Measurements from ENCODE around the gene STRBP. TPM values are rescaled to one million over a fixed set of nuclear protein-coding genes. Genes with fewer than 3 reads are reported as not detected.
"Not testable (repeated sequence)": the region's sequence is repeated elsewhere in the genome, so short reads cannot be mapped to it uniquely, and the experiment has no call there.

STRBP gene
- polyA plus RNA-seq (2013, experiment 1 of 2; ENCODE audit: insufficient read length), result 6.3 TPM
- 6.8 TPM for polyA plus RNA-seq (2013, experiment 2 of 2; ENCODE audit: insufficient read length)

GRCh38 chr9:123268465-123269259 lies at the start of gene STRBP:
STRBP (minus strand) TSS chr9:123268586; CDS start chr9:123184134, 84,452 bp downstream.
- peak; percentile 81 for DNase-seq

DNA sequence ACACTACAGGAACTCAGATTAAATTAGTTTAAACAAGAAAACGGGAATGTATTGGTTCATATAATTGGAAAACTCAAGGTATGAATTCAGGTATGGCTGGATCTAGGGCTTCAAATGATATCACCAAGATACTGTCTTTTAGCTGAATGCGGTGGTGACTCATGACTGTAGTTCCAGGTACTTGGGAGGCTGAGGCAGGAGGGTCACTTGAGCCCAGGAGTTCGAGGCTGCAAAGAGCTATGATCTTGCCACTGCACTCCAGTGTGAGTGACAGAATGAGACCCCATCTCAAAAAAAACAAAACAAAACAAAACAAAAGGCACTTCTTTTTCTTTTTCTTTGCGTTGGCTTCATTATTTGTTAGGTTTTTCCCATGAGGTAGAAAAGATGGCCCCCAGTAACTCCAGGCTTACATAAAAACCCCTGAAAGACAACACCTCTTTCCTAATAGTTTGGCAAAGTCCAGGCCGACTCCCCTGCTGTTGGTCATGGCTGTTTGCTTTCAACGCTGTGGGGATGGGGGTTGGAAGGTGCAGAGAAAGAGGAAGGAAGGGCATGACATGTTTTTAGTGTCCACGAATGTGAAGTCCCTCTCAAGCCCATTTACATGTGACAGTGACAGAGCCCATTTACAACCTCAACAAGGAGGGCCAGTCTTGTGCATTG lies 47.8 kb upstream of the STRBP start:
- DNase-seq, result no peak

- DNase-seq, result no peak
Measured at GRCh38 chr9:123315635-123316034, 47.2 kb upstream of the STRBP start.

GRCh38 chr9:123314617-123315016 lies 46.2 kb upstream of the STRBP start:
- DNase-seq, result no peak

- DNase-seq, result no peak
Measured at GRCh38 chr9:123312306-123312877, 44.0 kb upstream of the STRBP start.

DNA sequence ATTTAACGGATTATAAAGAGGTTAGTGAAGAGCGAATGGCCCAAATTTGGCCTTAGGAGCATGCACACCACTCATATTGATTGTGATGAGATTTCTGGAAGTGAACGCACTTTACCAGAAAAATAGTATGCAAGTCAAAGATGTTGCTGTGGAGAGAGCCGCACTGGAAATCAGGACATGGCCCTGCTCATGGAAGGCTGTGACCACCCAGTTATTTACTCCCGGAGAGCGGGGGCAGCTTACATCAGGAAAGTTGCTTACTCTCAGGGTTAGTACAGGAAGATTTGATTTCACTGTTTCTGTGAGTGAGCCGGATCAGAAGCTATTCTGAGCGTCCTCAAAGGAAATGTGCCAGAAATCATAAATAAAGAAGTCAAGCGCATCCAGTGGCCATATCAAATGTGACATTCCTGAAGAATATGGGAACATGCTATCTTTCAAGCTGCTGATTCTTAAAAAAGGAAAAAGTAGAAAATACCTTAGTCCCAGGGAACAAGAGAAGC lies 42.9 kb upstream of the STRBP start:
- DNase-seq, result no peak

- no peak for DNase-seq
Measured at GRCh38 chr9:123310551-123311249, 42.3 kb upstream of the STRBP start.

GRCh38 chr9:123309611-123310010 lies 41.2 kb upstream of the STRBP start:
- DNase-seq, result no peak

DNA sequence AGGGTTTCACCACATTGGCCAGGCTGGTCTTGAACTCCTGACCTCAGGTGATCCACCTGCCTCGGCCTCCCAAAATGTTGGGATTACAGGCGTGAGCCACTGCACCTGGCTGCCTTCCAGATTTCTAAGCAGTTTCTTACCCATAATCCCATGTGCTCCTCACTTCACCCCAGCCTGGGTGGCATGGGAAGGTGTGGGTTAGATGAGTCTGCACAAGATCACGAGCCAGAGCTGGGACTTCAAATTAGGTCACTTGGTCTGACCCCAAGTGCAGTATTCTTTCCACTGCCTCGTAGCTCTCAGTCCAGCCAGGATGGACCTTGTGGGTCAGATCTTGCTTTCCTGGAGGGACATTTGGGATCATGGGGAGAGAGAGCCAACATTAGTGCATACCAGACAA lies 37.5 kb upstream of the STRBP start:
- no peak for DNase-seq

DNA sequence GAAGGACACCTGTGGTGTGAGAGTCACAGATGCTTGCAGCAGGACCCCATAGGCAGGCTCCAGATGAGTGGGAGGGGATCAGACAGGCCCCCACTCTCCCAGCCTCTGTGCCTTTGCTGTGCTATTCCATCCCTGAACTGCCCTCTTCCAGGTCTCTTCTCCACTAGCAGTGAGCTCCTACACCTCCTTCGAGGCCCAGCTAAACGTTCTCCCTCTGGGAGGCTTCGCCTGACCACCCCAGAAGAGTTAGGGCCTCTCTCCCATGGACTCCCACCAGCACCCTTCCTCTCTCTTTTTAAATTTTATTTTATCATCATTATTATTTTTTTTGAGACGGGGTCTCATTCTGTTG lies 35.9 kb upstream of the STRBP start:
- no peak for DNase-seq

- no peak for DNase-seq
Measured at GRCh38 chr9:123302348-123303214, 34.2 kb upstream of the STRBP start.

GRCh38 chr9:123301936-123302335 lies 33.5 kb upstream of the STRBP start:
- DNase-seq, result not testable (repeated sequence)

DNA sequence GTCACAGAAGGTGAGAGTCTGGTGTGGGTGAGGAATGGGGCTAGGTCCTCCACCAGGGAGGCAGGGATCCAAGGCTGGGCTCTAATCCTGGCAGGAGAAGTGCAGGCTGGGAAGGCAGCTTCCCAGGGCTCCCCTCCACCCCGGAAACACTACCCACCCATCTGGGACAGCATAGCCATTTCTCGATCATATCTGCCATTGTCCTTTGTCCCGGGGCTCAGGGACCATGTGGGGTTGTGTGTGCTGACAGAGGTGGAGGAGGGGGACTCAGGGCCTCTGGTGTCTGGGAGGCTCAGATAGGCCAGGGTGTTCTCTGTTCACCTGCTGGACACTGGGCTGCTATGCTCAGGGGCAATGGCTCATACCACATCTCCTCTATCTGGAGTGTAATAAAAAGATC lies 32.2 kb upstream of the STRBP start:
- no peak for DNase-seq

- DNase-seq, result no peak
Measured at GRCh38 chr9:123299558-123300126, 31.3 kb upstream of the STRBP start.

GRCh38 chr9:123296174-123296573 lies 27.8 kb upstream of the STRBP start:
- DNase-seq, result no peak

DNA sequence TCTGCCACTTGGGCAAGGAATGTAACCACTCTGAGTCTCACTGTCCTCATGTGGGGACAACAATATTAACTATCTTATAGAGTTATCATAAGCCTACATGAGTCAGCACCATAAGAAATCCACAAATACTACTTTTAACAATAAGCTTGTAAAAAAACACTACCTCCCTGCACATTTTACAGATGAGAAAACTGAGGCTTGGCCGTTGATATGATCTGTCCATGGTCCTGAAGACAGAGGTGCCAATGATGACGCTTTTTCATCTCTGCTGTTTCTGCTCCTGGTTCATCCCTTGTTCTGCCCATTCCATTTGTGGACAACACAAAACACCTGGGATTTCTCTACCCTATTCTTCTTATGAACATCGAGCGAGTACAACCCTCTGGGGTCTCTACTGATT lies 23.4 kb upstream of the STRBP start:
- no peak for DNase-seq

DNA sequence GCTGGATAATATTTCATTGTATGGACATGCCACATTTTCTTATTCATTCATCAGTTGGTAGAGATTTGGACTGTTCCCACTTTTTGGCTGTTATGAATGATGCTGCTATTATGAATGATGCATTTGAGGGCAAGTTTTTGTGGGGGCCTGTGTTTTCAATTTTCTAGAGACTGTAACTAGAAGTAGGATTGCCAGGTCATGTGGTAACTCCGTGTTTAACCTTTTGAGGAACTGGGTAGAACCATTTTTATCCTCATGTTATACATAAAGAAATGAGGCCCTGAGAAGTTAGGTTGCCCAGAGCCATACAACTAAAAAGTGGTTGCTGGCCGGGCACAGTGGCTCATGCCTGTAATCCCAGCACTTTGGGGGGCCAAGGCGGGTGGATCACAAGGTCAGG lies 22.4 kb upstream of the STRBP start:
- no peak for DNase-seq

DNA sequence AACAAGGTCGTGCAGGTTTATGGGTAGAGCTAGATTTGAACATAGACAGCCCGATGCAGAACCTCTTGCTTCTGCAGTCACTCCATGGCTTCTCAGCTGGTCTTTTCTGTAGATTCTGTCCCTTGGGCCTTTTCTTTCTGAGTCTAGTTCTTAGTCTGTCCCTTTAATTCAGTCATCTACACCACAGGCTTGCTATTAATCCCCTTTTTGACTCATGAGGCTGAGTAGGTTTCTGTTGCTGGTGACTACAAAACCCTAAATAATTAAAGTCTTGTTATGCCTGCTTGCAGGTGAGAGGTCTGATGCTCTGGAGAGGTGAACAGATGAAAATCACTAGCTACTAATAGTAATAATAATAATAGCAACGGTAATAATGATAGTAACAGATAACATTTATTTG lies 19.3 kb upstream of the STRBP start:
- DNase-seq, result no peak

- DNase-seq, result no peak
Measured at GRCh38 chr9:123286324-123286723, 17.9 kb upstream of the STRBP start.

- no peak for DNase-seq
Measured at GRCh38 chr9:123284656-123285055, 16.3 kb upstream of the STRBP start.

- DNase-seq, result no peak
Measured at GRCh38 chr9:123283455-123283854, 15.1 kb upstream of the STRBP start.

DNA sequence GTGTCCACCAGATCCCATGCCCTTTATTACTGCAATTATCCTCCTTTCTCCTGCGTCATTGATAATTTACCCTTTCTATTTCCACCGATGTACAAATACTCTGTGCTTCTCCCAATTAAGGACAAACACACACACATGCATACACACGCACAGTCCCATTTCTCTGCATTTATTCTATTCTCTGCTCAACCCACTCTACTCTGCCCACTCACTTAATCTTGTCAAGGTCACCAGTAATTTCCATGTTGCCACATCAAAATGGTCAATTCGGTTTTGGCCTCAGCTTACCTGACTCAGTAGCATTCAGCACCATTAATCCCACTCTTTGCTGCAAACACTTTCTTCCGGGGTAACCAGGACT lies 14.6 kb upstream of the STRBP start:
- DNase-seq, result no peak

Measured in fibroblast of skin of scalp (primary cell).